Endothelial cell of umbilical vein (primary cell): Measurements from ENCODE around the gene SDF4.

ENCODE experiments used
- CTCF ChIP-seq, 2 donors: IDR thresholded peaks; 1 replicate in 1 of 2; 2 replicates in 1 of 2; pipeline ENCODE4 v1.5.1; 2011; ENCODE audit warnings: low read length in 2 of 2, mild to moderate bottlenecking in 2 of 2, moderate library complexity in 2 of 2, control low read depth in 1 of 2, inconsistent platforms in 1 of 2, low read depth in 1 of 2; ENCODE audit not compliant: insufficient read depth in 1 of 2; ENCODE audit errors: extremely low read depth in 1 of 2
- EZH2 ChIP-seq: IDR thresholded peaks from 2 replicates; pipeline ENCODE4 v1.6.1; 2012; ENCODE audit warnings: borderline replicate concordance, low read depth, mild to moderate bottlenecking, moderate library complexity, low read length, inconsistent platforms; ENCODE audit not compliant: severe bottlenecking
- FOS ChIP-seq: IDR thresholded peaks from 2 replicates; pipeline ENCODE4 v1.6.1; 2011; ENCODE audit warnings: mild to moderate bottlenecking, low read length, moderate library complexity, borderline replicate concordance; ENCODE audit not compliant: insufficient read depth
- GATA2 ChIP-seq: IDR thresholded peaks from 2 replicates; pipeline ENCODE4 v1.7.0; 2011; ENCODE audit warnings: low read depth, mild to moderate bottlenecking, moderate library complexity, mixed read lengths, low read length; ENCODE audit not compliant: insufficient read length, insufficient read depth
- JUN ChIP-seq: IDR thresholded peaks from 2 replicates; pipeline ENCODE4 v1.6.1; 2011; ENCODE audit warnings: borderline replicate concordance, low read depth; ENCODE audit not compliant: insufficient read length, insufficient read depth
- MAX ChIP-seq: IDR thresholded peaks from 2 replicates; pipeline ENCODE4 v1.6.1; 2011; ENCODE audit not compliant: insufficient read depth, insufficient read length
- MYC ChIP-seq: IDR thresholded peaks from one replicate; pipeline ENCODE4 v1.6.1; 2011; ENCODE audit warnings: mild to moderate bottlenecking, low read depth, low read length
- POLR2A ChIP-seq: IDR thresholded peaks from 2 replicates; pipeline ENCODE4 v1.6.1; 2012; ENCODE audit warnings: low read depth, mild to moderate bottlenecking, control low read depth, low read length
- POLR2AphosphoS5 ChIP-seq: IDR thresholded peaks from 2 replicates; pipeline ENCODE4 v1.6.1; 2012; ENCODE audit warnings: low read depth, mild to moderate bottlenecking, control low read depth, low read length, moderate library complexity; ENCODE audit not compliant: insufficient read depth

- TF ChIP-seq POLR2A, result peak; percentile 94
- peak; percentile 82 for TF ChIP-seq POLR2AphosphoS5
- TF ChIP-seq CTCF (IDR thresholded peaks at IDR 0.05; ENCODE audit: extremely low read depth in 1 of 2, insufficient read depth in 1 of 2, low read depth in 1 of 2, low read length in 2 of 2), result no peak
- no peak for TF ChIP-seq JUN
- peak; percentile 85 for TF ChIP-seq MAX
- TF ChIP-seq FOS, result no peak
- TF ChIP-seq GATA2, result no peak
- TF ChIP-seq EZH2, result no peak
- no peak for TF ChIP-seq MYC
These were observed at the start of gene SDF4 for GRCh38 chr1:1231400-1232207.
